GM19468 (cell line): Measurements from ENCODE around the gene HCN4.
"Not testable (repeated sequence)": the region's sequence is repeated elsewhere in the genome, so short reads cannot be mapped to it uniquely, and the experiment has no call there.

Experiments
- ATAC-seq: cut with Tn5 transposase; IDR thresholded peaks from one replicate; pipeline ENCODE4 v1.9.1; 2021; ENCODE audit warnings: mild to moderate bottlenecking, moderate library complexity, moderate number of reproducible peaks; ENCODE audit not compliant: unreplicated experiment; ENCODE audit errors: extremely low read depth

The HCN4 gene

DNA sequence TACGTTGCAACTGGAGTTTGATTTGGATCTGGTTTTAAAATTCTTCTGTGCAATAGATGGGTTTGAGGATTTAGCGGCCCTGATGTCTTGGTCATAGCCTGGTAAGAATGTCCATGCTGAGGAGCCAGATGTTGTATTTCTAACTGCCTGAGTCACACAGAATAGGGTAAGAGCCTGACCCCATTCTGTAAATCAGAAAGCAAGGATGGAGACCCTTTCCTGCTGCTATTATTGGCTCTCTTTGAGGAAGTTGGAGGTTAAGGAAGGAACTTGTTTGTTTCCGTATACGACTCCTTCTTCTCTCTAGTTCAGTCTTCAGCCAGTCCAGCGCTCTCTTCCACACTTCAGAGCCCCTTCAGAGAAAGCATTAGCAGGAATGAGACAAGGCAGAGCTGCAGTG is 65.1 kb downstream of the HCN4 start:
- ATAC-seq = no peak

DNA sequence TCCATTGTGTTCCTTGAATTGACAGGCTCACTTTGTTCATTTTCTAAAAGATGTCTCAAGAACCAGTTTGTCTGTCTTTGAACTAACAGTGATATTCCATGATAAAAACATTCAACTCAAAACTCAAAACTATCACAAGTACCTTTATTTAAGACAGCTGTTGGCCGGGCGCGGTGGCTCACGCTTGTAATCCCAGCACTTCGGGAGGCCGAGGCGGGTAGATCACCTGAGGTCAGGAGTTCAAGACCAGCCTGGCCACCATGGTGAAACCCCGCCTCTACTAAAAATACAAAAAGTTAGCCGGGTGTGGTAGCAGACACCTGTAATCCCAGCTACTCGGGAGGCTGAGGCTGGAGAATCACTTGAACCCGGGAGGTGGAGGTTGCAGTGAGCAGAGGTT is 68.5 kb downstream of the HCN4 start:
- ATAC-seq = not testable (repeated sequence)

DNA sequence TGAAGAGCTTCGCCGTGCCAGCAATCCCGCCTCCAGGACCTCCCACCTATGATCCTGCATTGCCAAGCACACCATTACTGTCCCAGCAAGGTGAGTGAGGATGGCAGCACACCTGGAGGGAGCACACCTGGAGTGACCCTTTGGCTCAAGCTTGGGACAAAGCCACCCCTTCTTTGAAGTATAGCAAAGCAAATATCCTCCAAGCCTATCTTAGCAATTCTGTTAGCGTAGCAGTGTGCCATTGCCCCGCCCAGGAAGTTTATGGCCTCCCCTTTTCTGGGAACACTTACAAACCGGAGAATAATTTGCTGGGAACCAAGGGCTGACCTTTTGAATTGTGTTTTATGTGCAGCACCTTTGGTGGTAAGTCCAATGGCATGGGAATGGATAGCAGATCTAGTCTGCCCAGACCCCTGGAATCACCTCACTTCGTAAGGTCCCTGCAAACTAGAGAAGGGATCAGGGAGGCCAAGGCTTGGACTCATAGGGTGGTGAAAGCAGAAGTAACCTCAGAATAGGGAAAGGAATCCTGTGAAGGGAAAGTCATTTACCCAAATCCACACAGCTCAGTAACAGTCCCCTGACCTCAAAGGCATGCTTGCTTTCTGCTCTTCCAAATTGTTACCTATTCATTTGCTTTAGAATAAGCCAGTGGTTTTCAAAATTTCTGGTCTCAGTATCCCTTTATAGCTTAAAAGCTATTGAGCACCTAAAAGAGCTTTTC is 70.1 kb downstream of the HCN4 start:
- ATAC-seq = no peak

DNA sequence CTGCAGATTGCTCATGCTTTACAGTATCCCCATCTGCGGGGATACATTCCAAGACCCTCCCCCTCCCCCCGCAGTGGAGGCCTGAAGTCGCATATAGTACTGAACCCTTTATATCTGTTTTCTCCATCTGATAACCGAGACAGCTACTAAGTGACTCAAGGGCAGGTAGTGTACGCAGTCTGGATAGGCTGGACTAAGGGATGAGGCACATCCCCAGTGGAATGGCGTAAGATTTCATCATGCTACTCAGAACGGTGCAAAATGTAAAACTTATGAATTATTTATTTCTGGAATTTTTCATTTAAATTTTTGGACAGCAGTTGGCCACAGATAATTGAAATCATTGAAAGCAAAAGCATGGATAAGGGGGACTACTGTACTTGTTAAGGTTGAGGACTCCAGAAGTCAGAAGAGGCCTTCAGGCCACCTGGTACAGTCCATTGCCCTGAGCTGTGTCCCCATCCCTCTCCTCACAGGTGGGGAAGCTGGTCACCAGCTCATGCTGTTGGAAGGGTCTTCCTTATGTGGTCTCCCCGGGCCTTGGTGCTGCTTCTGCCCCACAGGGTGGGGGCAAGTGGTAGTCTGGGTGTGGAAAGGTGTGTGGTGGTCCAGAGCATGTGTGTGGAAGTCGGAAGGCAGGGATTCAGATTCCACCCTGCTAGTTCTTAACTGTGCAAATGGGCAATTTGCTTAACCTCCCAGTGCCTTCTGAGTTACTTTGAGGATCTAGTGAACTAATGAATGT is 72.0 kb downstream of the HCN4 start:
- no peak for ATAC-seq

DNA sequence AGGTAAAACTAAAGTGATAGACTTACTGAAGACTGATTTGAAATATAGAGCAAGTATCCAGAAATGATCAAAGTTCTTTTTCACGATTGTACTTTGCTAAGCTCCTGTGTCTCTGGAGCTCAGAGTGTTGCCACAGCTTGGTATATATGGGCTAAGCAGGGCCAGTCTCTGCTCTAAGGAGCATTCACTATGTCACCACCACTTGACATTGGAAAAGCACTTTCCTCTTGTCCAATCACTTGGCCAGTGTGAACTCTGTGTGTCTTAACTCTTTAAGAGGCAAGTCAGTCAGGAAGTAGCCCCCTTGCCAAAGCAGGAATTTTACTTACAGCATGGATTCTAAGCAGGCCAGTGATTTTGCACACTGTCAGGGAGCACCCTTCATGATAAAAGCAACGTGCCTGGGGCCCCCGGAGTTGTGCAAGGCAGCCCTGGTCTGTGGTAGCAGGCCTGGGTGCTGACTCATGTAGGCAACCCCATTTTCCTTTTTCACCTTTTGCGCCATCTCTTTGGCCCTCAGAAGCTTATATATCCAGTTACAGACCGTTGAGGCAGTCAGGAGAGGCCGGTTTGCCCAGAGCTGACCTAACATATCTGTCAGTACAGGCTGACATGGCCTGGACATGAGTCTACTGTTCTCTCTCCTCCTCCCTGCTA is 73.0 kb downstream of the HCN4 start:
- no peak for ATAC-seq

DNA sequence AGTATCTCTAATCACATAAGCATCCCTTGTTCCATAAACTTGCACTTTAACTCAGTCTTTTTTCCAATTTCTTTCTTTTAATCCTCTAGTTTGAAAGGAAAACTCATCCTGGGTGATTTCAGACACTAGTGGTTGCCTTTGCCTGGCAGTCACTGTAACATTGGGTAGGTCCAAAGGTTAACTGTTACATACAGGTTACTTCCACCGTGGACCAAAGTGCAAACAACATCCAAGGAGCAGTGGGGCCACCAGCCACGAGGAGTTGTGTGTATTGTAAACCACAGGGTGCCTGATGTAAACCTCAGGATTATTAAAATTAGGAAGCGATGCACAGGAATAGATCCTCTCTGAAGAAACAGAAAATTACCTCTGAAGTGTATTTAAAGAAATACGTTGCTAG is 75.0 kb downstream of the HCN4 start:
- no peak for ATAC-seq

DNA sequence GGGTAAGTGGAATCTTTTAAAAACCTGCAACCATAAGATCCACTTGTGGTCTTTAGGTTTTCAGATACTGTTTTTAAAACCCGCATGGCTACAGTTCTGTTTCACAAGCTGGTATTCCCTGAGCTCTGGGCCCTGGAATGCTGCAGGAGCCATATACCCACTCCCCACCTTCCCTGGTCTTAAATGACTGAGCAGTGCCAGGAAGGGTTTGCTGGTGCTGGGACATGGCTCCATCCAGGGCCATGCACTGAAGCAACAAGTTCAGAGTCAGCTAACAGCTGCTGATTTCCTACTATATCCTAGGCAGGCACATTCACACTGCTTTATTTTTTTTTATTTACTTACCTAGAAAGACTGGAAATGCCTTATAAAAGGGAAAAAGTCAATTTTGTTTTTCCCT is 77.3 kb downstream of the HCN4 start:
- no peak for ATAC-seq

DNA sequence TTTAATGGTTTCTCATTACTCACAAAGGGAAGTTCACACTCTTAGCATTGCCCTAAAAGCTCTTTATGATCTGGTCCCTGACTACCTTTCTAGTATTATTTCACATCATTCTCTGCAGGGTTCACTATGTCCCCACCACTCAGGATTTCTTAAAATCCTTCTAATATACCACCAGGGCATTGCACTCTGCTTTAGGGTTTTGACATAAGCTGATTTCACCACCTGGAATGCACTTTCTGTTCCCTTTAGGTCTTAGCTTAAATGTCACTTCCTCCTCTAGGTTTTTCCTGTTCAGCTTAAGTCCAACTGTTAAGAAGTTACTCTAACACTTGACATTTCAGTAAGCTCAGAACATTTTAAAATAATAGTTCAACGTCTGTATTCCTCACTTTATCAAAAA is 81.7 kb downstream of the HCN4 start:
- no peak for ATAC-seq

DNA sequence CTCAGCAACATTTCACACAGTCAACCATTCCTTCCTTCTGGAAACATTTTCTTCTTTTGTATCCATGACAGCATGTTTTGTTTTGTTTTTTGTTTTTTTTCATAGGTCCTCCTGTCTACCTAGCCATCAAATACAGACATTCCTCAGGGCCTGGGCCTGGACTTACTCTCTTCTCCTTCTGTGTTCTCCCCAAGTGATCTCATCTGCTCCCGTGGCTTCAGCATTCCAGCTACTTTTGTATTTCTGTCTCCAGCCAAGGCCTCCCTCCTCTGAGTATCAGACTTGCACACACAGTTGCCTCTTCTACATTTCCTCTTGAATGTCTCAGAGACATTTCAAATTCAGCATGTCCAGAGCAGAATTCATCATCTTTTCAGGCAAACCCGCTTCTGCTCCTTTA is 82.4 kb downstream of the HCN4 start:
- ATAC-seq = no peak

DNA sequence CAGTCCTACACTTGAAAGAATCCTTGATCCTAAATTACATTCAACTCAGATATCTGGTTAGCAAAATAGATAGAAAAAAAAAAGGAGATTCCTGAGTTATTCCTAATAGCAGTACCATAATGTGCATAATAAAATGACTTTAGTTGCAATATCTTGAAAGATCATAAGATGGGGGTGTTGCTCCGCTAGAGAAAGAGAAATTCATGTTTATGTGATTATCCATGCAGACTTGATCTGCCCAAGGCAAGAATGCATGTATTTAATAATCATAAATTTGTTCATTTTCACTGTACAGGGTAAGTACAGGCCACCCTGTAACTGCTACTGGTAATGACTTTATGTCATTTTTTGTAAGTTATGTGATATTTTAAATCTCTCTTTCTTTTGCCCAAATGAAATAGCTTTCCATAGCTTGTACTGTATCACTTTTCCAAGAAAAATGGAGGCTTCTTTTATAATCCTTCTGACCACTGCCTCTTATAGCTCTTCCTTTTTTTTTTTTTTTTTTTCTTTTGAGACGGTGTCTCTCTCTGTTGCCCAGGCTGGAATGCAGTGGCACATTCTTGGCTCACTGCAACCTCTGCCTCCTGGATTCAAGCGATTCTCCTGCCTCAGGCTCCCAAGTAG is 84.6 kb downstream of the HCN4 start:
- no peak for ATAC-seq

DNA sequence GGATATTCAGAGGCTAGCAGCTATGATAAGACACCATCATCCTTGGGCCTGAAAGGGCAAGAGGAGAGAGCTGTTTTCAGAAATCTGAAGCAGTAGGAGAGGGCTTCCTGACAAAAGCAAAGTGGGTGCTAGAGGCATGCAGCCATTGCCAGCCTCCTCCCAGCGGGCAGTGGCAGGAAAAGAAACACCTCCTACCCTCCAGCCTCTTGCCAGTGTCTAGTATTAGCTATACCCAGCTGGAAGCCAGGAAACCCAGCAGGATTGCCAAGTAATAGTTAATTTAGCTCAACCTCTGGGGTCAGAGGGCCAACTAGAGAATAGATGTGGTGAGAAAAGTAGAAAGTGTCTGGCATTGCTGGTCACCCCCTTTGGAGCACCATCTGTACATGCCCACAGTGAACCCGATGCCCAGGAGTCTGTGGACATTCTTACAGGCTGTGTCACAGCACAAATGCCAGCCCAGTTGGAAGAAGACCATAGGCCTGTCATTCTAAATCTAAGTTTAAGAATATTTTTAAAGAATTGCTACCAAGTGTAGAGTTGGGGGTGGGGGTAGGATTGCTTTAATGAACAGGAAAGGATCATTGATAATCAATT is 85.3 kb downstream of the HCN4 start:
- no peak for ATAC-seq

DNA sequence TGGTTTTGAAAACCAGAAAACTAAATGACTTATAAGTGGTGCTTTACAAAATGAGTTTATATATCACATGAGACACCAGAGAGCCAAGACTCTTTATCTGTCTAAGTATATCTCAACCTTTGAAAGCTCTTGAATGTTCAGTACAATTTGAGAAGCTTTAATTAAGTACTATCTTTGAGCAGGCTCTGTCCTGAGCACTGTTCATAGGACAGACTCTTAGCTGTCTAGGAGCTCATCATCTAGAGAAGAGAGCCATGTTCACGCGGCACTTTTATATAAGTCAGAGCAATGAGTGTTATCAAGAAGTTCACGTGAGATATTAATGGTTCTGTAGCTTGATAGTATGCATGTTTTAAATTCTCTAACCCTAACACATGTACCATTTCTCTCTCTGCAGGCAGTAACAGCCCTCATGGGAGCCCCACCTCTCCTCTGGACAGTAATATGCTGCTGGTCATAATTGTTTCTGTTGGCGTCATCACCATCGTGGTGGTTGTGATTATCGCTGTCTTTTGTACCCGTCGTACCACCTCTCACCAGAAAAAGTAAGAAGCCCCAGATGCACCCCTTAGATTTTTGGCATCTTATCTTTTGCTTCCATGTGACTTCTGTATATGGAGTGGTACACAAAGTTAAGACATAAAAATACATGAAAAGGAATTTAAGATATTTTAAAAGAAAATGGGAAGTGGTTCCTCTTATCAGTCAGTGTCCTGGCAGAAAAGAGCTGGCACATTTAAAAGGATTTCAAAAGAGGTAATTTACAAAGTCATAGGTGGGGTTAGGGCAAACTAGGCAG is 86.0 kb downstream of the HCN4 start:
- no peak for ATAC-seq

DNA sequence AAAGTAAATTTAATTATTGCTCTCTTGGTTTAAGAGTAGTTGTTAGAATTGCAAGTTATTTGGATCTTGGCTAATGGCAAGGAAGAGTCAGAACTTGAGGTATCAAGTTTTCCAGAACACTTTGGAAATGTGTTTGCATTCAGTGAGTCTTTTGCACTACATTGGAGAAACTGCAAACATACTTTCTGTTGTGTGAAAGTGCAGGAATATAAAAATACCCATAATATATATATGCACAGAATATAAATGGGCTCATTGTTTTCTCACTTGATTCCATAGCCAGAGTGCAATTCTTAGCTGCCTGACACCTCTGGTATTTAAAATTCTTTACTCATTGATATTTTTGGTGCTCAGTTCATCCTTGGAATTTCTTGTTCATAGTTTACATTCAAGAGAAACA is 92.9 kb downstream of the HCN4 start:
- ATAC-seq = no peak

DNA sequence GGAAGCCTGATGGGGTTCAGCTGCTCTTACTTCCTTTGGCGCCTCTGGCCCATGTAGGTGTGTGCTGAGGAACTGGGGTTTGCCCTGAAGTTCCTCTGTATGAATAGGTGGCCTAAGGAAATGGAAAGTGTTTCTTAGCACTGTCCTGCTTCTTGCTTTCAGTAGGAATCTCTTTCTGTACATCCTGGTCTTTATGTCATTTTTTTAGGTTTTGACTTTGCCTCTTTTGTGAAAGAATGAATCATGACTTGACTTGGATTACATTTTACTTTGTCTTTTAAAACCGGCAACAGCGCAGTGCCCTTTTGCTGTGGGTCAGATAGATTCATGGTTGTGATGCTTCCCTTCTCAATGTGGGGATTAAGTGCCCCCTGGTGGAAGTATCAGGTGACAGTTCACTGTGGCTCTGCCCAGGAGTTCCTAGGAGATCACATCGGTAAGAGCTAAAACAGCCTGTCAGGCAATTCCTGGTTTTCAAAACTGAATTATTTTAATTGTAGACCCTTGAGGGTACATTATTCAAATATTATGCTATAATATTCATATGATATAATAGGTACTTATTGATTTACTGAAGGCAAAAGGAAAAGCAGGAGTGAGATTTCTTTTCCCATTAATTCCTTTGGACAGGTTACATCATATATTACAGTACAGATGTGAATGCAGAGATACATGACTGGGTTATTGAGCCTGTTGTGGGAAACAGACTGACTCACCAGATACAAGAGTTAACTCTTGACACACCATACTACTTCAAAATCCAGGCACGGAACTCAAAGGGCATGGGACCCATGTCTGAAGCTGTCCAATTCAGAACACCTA is 95.4 kb downstream of the HCN4 start:
- ATAC-seq = no peak

DNA sequence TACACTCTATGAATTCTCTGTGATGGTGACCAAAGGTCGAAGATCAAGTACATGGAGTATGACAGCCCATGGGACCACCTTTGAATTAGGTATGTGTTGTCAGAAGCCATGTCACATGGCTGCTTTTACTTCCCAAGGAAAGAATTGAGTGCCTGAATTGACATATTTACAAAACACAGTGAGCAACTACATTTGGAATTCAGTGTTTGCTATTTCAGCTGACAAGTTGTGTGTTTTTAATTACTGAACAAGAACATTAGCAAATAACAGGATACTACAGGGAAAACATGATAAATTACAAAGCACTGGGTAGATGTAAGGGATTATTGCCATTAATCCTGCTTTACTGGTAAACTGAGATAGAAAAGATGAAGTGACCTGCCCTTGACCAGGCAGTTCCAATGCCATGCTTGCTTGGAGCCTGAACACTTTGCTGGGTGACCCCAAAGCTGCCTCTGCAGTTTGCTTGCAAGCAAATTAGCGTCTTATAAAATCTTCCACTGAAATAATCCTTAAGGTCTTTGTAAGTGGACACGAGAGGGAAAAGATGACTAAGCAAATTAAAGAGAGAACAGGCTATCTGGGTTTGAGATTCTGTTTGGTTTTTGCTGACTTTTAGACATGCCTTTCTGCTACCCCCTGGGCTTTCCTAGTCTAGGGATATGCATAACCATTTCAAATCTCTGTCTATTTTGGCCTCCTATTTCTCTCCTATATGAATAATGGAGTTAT is 98.2 kb downstream of the HCN4 start:
- ATAC-seq = no peak
